K562 (cell line): ENCODE results near the gene HMGN2. TPM values are rescaled to one million over a fixed set of nuclear protein-coding genes. Genes with fewer than 3 reads are reported as not detected.

ENCODE experiments used
- ATAC-seq: fragments of 200-7000 bp; cut with Tn5 transposase; 3 replicates; pipeline ENCODE4 v1.9.1; 2020; ENCODE audit warnings: moderate library complexity
- BruUV-seq: library from RNA; stranded (reverse); fragments of 400-500 nt; replicated peaks from 2 replicates; lab custom pipeline; 2021; lab: Mats Ljungman, UMichigan
- CTCF ChIA-PET: fragments of 300-600 bp; formaldehyde crosslinking; extraction: SDS; loops from one replicate; lab custom pipeline; 2021; ENCODE audit warnings: low intra/inter-chr PET ratio; lab: Yijun Ruan, JAX
- POLR2A ChIA-PET: fragments of 300-600, 350-650 bp; sonication (Branson Sonifier 250); formaldehyde crosslinking; extraction: SDS; loops from one replicate; lab custom pipeline; 2021; ENCODE audit warnings: antibody characterized with exemption, inconsistent platforms; lab: Yijun Ruan, JAX
- DNase-seq, 4 experiments: peaks; one replicate each; pipeline versions ENCODE4 v3.0.0 to v3.0.0-alpha.2; 2011 to 2018; ENCODE audit warnings: low spot score in 3 of 4, mixed read lengths in 3 of 4; ENCODE audit errors: extremely low read depth in 1 of 4
- FAIRE-seq: peaks from 2 replicates; lab custom pipeline; 2011; peaks lifted over from hg19 to GRCh38; lab: Jason Lieb, UNC
- H2AFZ ChIP-seq: 2 replicates; pipeline ENCODE4 v1.6.0; 2011; ENCODE audit warnings: low read depth, low read length, control low read depth, inconsistent platforms
- H3K27ac ChIP-seq: fragments of 200-600 bp; 3 replicates; pipeline ENCODE4 v1.8.0; 2011; ENCODE audit warnings: low read depth, mild to moderate bottlenecking, control low read depth, inconsistent platforms, low read length, moderate library complexity, mixed read lengths; ENCODE audit errors: extremely low read depth
- H3K27me3 ChIP-seq, 2 experiments: fragments of 300-600 bp in 1 of 2; 2 replicates in 1 of 2; 3 replicates in 1 of 2; pipeline versions ENCODE4 v1.6.0 to v1.8.0; 2011; ENCODE audit warnings: inconsistent platforms in 2 of 2, low read length in 2 of 2, mild to moderate bottlenecking in 1 of 2, mixed read lengths in 1 of 2, moderate library complexity in 1 of 2; ENCODE audit not compliant: control insufficient read depth in 2 of 2, insufficient read depth in 2 of 2
- H3K36me3 ChIP-seq: fragments of 300-600 bp; 3 replicates; pipeline ENCODE4 v1.8.0; 2011; ENCODE audit warnings: mild to moderate bottlenecking, low read length, inconsistent platforms; ENCODE audit not compliant: control insufficient read depth, insufficient read depth
- H3K4me1 ChIP-seq, 2 experiments: fragments of 200-600 bp in 1 of 2; replicated peaks in 1 of 2; 2 replicates in 1 of 2; 3 replicates in 1 of 2; pipeline versions ENCODE4 v1.5.1 to v1.8.0; 2011; ENCODE audit warnings: inconsistent platforms in 2 of 2, low read length in 2 of 2, mild to moderate bottlenecking in 1 of 2, mixed read lengths in 1 of 2, moderate library complexity in 1 of 2; ENCODE audit not compliant: control insufficient read depth in 2 of 2, insufficient read depth in 2 of 2
- H3K4me2 ChIP-seq: 2 replicates; pipeline ENCODE4 v1.6.1; 2011; ENCODE audit warnings: low read length, control low read depth, inconsistent platforms, mixed read lengths; ENCODE audit not compliant: insufficient read depth
- H3K4me3 ChIP-seq: fragments of 200-600 bp; sonication (generic), shearing (Covaris generic); 2 replicates; pipeline ENCODE4 v1.5.1; 2016; ENCODE audit warnings: control low read depth, inconsistent platforms
- H3K79me2 ChIP-seq: fragments of 200-600 bp; 3 replicates; pipeline ENCODE4 v1.8.0; 2011; ENCODE audit warnings: low read length, inconsistent platforms; ENCODE audit not compliant: control insufficient read depth, insufficient read depth
- H3K9ac ChIP-seq, 2 experiments: 2 replicates each; pipeline versions ENCODE4 v1.6.0 to v1.6.1; 2011; ENCODE audit warnings: low read depth in 2 of 2, low read length in 2 of 2, control low read depth in 1 of 2, inconsistent platforms in 1 of 2, mild to moderate bottlenecking in 1 of 2, mixed read lengths in 1 of 2; ENCODE audit not compliant: insufficient read depth in 1 of 2
- H3K9me1 ChIP-seq: one replicate; pipeline ENCODE4 v1.6.0; 2011; ENCODE audit warnings: inconsistent platforms, mild to moderate bottlenecking, low read length, moderate library complexity; ENCODE audit not compliant: control insufficient read depth, insufficient read depth
- H3K9me3 ChIP-seq: replicated peaks from 2 replicates; pipeline ENCODE4 v1.5.1; 2011; ENCODE audit warnings: low read depth, low read length, inconsistent platforms; ENCODE audit not compliant: control insufficient read depth, insufficient read depth
- H4K20me1 ChIP-seq: replicated peaks from 2 replicates; pipeline ENCODE4 v1.6.1; 2011; ENCODE audit warnings: low read length, inconsistent platforms, mixed read lengths; ENCODE audit not compliant: control insufficient read depth, insufficient read depth
- ADNP ChIP-seq: fragments of 200-800 bp; sonication (Bioruptor generic); IDR thresholded peaks from 2 replicates; pipeline ENCODE4 v1.6.1; 2016; ENCODE audit warnings: missing genetic modification characterization, missing compliant biosample characterization
- BCOR ChIP-seq: fragments of 450-650 bp; IDR thresholded peaks from 2 replicates; pipeline ENCODE4 v1.6.1; 2016
- CBX1 ChIP-seq: sonication (generic); IDR thresholded peaks from 2 replicates; pipeline ENCODE4 v1.6.1; 2016; ENCODE audit warnings: antibody characterized with exemption, low read depth, mild to moderate bottlenecking
- CHD4 ChIP-seq: fragments of 200-600 bp; sonication (generic); IDR thresholded peaks from 3 replicates; pipeline ENCODE4 v1.6.1; 2012; ENCODE audit warnings: low read depth, mild to moderate bottlenecking, mixed read lengths, low read length, inconsistent platforms; ENCODE audit not compliant: insufficient read depth, insufficient replicate concordance, poor library complexity, severe bottlenecking
- ETS2 ChIP-seq: IDR thresholded peaks from 2 replicates; pipeline ENCODE4 v1.6.1; 2016; ENCODE audit warnings: borderline replicate concordance, missing genetic modification characterization, mild to moderate bottlenecking, moderate library complexity, missing compliant biosample characterization; ENCODE audit not compliant: poor library complexity, severe bottlenecking
- HDAC2 ChIP-seq: fragments of 450-650 bp; IDR thresholded peaks from 2 replicates; pipeline ENCODE4 v1.6.1; 2016; ENCODE audit warnings: mild to moderate bottlenecking
- KDM1A ChIP-seq, 2 experiments: fragments of 450-650 bp; IDR thresholded peaks; 2 replicates each; pipeline ENCODE4 v1.6.1; 2016; ENCODE audit warnings: mild to moderate bottlenecking in 2 of 2
- L3MBTL2 ChIP-seq: fragments of 450-650 bp; IDR thresholded peaks from 2 replicates; pipeline ENCODE4 v1.6.1; 2016; ENCODE audit warnings: mild to moderate bottlenecking, moderate library complexity
- NFIC ChIP-seq: fragments of 450-650 bp; IDR thresholded peaks from 2 replicates; pipeline ENCODE4 v1.6.1; 2017; ENCODE audit warnings: mild to moderate bottlenecking, inconsistent platforms
- PTBP1 ChIP-seq: fragments of 200-400 bp; formaldehyde crosslinking; IDR thresholded peaks from 2 replicates; pipeline ENCODE4 v1.6.1; 2017; ENCODE audit warnings: low read depth, low read length
- RBM25 ChIP-seq: fragments of 200-400 bp; formaldehyde crosslinking; IDR thresholded peaks from 2 replicates; pipeline ENCODE4 v1.6.1; 2018; ENCODE audit warnings: low read length, low read depth, moderate library complexity; ENCODE audit not compliant: severe bottlenecking
- RCOR1 ChIP-seq, 2 experiments: IDR thresholded peaks; 2 replicates each; pipeline ENCODE4 v1.6.1; 2012; ENCODE audit warnings: low read depth in 2 of 2, low read length in 2 of 2, borderline replicate concordance in 1 of 2, improper control_type of control experiment in 1 of 2
- SMARCA5 ChIP-seq: fragments of 450-650 bp; IDR thresholded peaks from 2 replicates; pipeline ENCODE4 v1.6.1; 2016
- SNRNP70 ChIP-seq: fragments of 200-400 bp; formaldehyde crosslinking; optimal IDR thresholded peaks from 2 replicates; pipeline ENCODE3; 2017; ENCODE audit warnings: low read depth, low read length
- ZNF121 ChIP-seq: sonication (generic); formaldehyde crosslinking; conservative IDR thresholded peaks from 2 replicates; pipeline ENCODE4 v1.8.0; 2022; ENCODE audit warnings: missing genetic modification reagents
- ZNF212 ChIP-seq: fragments of 450-650 bp; formaldehyde crosslinking; IDR thresholded peaks from 2 replicates; pipeline ENCODE4 v1.4.0; 2020; ENCODE audit warnings: mild to moderate bottlenecking
- in situ Hi-C: fragments of 300-500 bp; cut with MboI; formaldehyde crosslinking; loops from 4 replicates; pipeline ENCODE4 v1.15.0; 2018; ENCODE audit warnings: inconsistent platforms, mixed read lengths
- intact Hi-C: fragments of 100-400 bp; cut with micrococcal nuclease; formaldehyde crosslinking; loops from 2 replicates; pipeline ENCODE4 v1.14.2; 2022
- polyA plus RNA-seq, 8 experiments: library from polyadenylated mRNA; depleted of rRNA in 4 of 8; stranded (reverse) in 5 of 8; unstranded in 3 of 8; fragments of >200 nt; fragmentation: Nextera tagmentation in 2 of 8; fragmentation: Illumina TruSeq in 1 of 8; extraction: Ambion mirVana in 2 of 8; extraction: Trizol in 1 of 8; gene quantifications; 2 replicates each; pipeline versions ENCODE4 v1.2.1 to v1.2.3, GENCODE V29; 2011 to 2014; ENCODE audit warnings: inconsistent platforms in 1 of 8, missing spikeins in 1 of 8
- total RNA-seq, 7 experiments: library from RNA; depleted of rRNA in 6 of 7; stranded (reverse); fragments of >200 nt in 6 of 7; fragmentation: Illumina TruSeq in 2 of 7; extraction: Trizol in 2 of 7; gene quantifications; 2 replicates each; pipeline versions ENCODE4 v1.2.1 to v1.2.3, GENCODE V29; 2011 to 2021; ENCODE audit warnings: low replicate concordance in 1 of 7

Gene HMGN2
- total and polyA plus RNA-seq, 9 of the 15 experiments (the other 6 are each of a cell fraction or from before 2014, with no cell fraction given): 370 to 1,354 (median 965) TPM

DNA sequence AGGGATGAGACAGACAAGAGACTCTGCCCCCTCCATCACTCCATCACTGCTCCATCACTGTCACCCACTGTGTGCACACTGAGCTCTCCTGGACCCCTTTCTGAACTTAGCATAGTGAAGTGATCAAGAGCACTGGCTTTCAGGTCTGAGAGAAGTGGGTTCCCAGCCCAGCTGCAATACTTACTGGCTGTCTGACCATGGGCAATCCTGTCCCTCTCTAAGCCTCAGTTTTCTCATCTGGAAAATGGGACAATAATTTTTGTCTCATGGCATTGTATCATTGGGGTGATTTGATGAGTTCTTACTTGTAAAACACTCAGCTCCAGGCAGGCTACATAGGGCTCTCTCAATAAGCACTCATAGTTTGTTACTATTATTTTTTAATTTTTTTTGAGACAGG is 49.8 kb downstream of the HMGN2 start:
- ATAC-seq (no peak), DNase-seq (no peak), FAIRE-seq (no peak)
- H3K36me3 ChIP-seq: no peaks in the 10 kb centered on the region
- peaks cover 4 to 5% of the 10 kb centered on the region in 2 experiments; a peak in 3 of 5 replicates for H3K4me1 ChIP-seq
- BruUV-seq: no TSS peak
- in situ Hi-C loops: no loop called here
- H3K27ac ChIP-seq: no peak overlapping the region
- H3K27me3 ChIP-seq: peaks cover 4 to 11% of the 10 kb centered on the region in 2 experiments; a peak in 2 of 5 replicates
- H3K9me3 ChIP-seq: no peaks in the 10 kb centered on the region
- 0 out of 4 replicates have a peak overlapping the region, but pooled peaks of 1 of the 2 experiments have one; percentile 61 for H3K9ac ChIP-seq
- ChIA-PET CTCF (no interaction called here), POLR2A (no interaction called here)
- no peaks in the 10 kb centered on the region for H3K79me2 ChIP-seq
- peak in 1 of 2 experiments; percentile 77; a peak in 2 of 4 replicates for TF ChIP-seq RCOR1 (IDR thresholded peaks at IDR 0.05; ENCODE audit: borderline replicate concordance in 1 of 2, low read depth in 2 of 2, low read length in 2 of 2)
- TF ChIP-seq KDM1A (IDR thresholded peaks at IDR 0.05): peak; percentile 78 to 86
- peak; percentile 59; the same call in 1 of the 2 replicates for TF ChIP-seq CBX1
- 0 out of 2 replicates have a peak, but pooled peaks have one; percentile 44 for TF ChIP-seq PTBP1
- 0 out of 2 replicates have a peak, but pooled peaks have one; percentile 7 for TF ChIP-seq NFIC
- TF ChIP-seq ZNF121 (CRISPR knock-in tag): 0 out of 2 replicates have a peak, but pooled peaks have one; percentile 7
- TF ChIP-seq ZNF212 (CRISPR knock-in tag): no peak
- no peak for TF ChIP-seq SNRNP70
- TF ChIP-seq HDAC2: peak; percentile 74; the same call in 1 of the 2 replicates
- TF ChIP-seq CHD4: peak; percentile 77
- peak; percentile 89; the same call in 1 of the 2 replicates for TF ChIP-seq SMARCA5
- TF ChIP-seq RBM25: peak; percentile 95
- TF ChIP-seq ADNP: peak; percentile 93
- TF ChIP-seq ETS2 (tag): no peak
- TF ChIP-seq BCOR: peak; percentile 97
- TF ChIP-seq L3MBTL2: no peak
- no peak overlapping the region for H3K4me3 ChIP-seq
- no peak overlapping the region for H2AFZ ChIP-seq
- intact Hi-C loops: no loop called here
- no peak overlapping the region for H3K4me2 ChIP-seq
- no peaks in the 10 kb centered on the region for H4K20me1 ChIP-seq
- H3K9me1 ChIP-seq: no peaks in the 10 kb centered on the region
